GOT3 (cell line): ENCODE data around the gene ZFTA.

Experiments
- DNase-seq: peaks from one replicate; lab custom pipeline; 2025; ENCODE audit warnings: mixed read lengths; lab: John Stamatoyannopoulos, UW

Gene ZFTA

DNA sequence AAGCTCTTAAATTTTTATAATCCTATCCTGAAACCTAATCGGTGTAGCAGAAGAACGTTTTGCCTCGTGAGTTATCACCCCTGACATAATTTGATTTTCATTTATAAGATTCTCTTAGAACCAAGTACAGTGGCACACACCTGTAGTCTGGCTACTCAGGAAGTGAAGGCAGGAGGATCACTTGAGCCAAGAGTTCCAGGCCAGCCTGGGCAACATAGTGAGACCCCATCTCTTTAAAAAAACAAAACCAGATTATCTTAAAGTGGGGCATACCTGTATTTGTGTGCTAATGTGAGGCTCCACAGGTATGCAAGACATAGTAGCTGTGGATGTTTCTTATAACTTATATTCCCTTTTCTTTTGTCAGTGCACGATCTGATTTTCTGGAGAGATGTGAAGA is 19.0 kb downstream of the ZFTA start:
- DNase-seq: no peak

- DNase-seq: no peak
These were observed 21.6 kb downstream of the ZFTA start for GRCh38 chr11:63747011-63747410.

GRCh38 chr11:63745304-63746170 is 23.0 kb downstream of the ZFTA start:
- DNase-seq: no peak

DNA sequence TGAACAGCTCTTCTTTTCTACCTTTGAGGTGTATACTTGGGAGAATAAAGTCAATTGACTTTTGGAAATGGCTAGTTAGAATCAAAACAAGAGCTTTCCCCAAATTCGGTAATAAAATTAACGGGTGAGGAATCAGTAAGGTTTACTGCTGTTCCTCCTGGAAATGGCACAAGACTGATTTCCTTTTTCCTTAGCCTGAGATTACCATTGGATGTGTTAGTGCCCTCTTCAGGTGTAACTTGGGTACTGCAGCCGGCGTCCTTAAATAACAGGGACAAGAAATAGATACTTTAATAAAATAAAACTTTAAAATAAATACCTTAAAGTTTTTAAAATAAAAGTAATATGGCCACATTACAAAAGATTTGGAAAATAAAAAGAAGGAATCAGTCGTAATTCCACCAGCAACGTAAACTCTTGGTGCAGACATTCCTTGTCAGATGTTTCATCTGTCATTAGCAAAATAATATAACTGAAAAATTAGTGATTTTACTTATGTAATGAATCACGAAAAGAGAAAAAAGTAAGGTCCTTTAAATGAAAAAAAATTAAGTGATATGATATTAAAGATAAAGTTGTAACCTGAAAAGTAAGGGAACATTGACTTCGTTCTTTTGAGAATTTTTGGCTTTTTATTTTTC is 29.7 kb downstream of the ZFTA start:
- DNase-seq: peak; percentile 27

GRCh38 chr11:63737718-63738117 is 30.9 kb downstream of the ZFTA start:
- DNase-seq: no peak

GRCh38 chr11:63736864-63737263 is 31.7 kb downstream of the ZFTA start:
- no peak for DNase-seq

DNA sequence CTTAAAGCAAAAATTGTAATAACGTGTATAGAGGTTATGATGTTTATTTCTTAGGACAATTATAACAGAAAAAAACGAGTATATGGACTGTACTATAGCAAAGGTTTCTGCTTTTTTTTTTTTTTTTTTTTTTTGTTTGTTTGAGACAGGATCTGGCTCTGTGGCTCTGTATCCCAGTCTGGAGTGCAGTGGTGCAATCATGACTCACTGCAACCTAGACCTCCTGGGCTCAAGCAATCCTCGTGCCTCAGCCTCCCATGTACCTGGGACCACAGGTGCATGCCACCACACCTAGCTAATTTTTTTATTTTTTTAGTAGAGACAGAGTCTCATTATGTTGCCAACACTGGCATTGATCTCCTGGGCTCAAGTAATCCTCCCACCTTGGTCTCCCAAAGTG is 39.2 kb downstream of the ZFTA start:
- no peak for DNase-seq

DNA sequence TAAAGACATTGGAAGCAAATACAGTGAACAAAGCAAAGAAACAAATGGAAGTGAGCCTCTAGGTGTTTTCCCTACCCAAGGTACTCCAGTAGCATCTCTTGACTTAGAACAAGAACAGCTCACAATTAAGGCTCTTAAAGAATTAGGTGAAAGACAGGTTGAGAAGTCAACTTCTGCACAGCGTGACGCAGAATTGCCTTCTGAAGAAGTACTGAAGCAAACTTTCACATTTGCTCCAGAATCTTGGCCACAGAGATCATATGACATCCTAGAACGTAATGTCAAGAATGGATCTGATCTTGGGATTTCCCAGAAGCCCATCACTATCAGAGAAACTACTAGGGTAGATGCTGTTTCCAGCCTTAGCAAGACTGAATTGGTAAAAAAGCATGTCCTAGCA is 48.0 kb downstream of the ZFTA start:
- no peak for DNase-seq

DNA sequence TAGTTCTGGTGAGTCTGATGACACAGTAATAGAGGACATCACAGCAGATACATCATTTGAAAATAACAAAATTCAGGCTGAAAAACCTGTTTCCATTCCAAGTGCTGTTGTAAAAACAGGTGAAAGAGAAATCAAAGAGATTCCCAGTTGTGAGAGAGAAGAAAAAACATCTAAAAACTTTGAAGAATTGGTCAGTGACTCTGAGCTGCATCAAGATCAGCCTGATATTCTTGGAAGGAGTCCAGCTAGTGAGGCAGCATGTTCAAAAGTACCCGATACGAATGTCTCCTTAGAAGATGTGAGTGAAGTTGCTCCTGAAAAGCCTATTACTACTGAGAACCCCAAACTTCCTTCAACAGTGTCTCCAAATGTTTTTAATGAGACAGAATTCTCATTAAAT is 48.6 kb downstream of the ZFTA start:
- DNase-seq: no peak

GRCh38 chr11:63719001-63719400 is 49.6 kb downstream of the ZFTA start:
- no peak for DNase-seq
